Mesendoderm (in vitro differentiated cells): Measurements from ENCODE around the gene SPTB.

ENCODE experiments used
- DNase-seq: peaks from one replicate; pipeline ENCODE4 v3.0.0; 2013
- H2AK5ac ChIP-seq: 2 replicates; pipeline ENCODE4 v1.6.1; 2013; ENCODE audit warnings: low read length, inconsistent platforms
- H2BK120ac ChIP-seq: 2 replicates; pipeline ENCODE4 v1.6.1; 2013; ENCODE audit warnings: low read depth, mild to moderate bottlenecking, low read length, moderate library complexity, mixed read lengths
- H2BK15ac ChIP-seq: replicated peaks from 2 replicates; pipeline ENCODE4 v1.6.1; 2013; ENCODE audit warnings: low read depth, mild to moderate bottlenecking, moderate library complexity
- H2BK5ac ChIP-seq: 2 replicates; pipeline ENCODE4 v1.6.1; 2013; ENCODE audit warnings: low read length, inconsistent platforms
- H3K18ac ChIP-seq: 2 replicates; pipeline ENCODE4 v1.6.1; 2013; ENCODE audit warnings: mild to moderate bottlenecking, low read length, mixed read lengths
- H3K23ac ChIP-seq: one replicate; pipeline ENCODE4 v1.6.1; 2013; ENCODE audit warnings: low read length
- H3K27ac ChIP-seq: 2 replicates; pipeline ENCODE4 v1.5.1; 2013; ENCODE audit warnings: low read depth, mild to moderate bottlenecking, inconsistent platforms, low read length, moderate library complexity
- H3K27me3 ChIP-seq: 2 replicates; pipeline ENCODE4 v1.6.1; 2013; ENCODE audit warnings: low read length, control low read depth, mild to moderate bottlenecking, inconsistent platforms; ENCODE audit not compliant: insufficient read depth, poor library complexity
- H3K36me3 ChIP-seq: 2 replicates; pipeline ENCODE4 v1.6.1; 2013; ENCODE audit warnings: low read length, inconsistent platforms; ENCODE audit not compliant: control insufficient read depth, insufficient read depth
- H3K4ac ChIP-seq: one replicate; pipeline ENCODE4 v1.6.1; 2013; ENCODE audit warnings: low read depth, mild to moderate bottlenecking, low read length, moderate library complexity
- H3K4me1 ChIP-seq: 2 replicates; pipeline ENCODE4 v1.6.1; 2013; ENCODE audit warnings: low read depth, low read length, inconsistent platforms; ENCODE audit not compliant: control insufficient read depth
- H3K4me2 ChIP-seq: 2 replicates; pipeline ENCODE4 v1.6.1; 2013; ENCODE audit warnings: low read length
- H3K4me3 ChIP-seq: 2 replicates; pipeline ENCODE4 v1.5.1; 2013; ENCODE audit warnings: mild to moderate bottlenecking, low read length
- H3K56ac ChIP-seq: one replicate; pipeline ENCODE4 v1.6.1; 2013; ENCODE audit warnings: low read length
- H3K79me1 ChIP-seq: 2 replicates; pipeline ENCODE4 v1.6.1; 2013; ENCODE audit warnings: low read length, inconsistent platforms
- H3K79me2 ChIP-seq: 2 replicates; pipeline ENCODE4 v1.6.1; 2013; ENCODE audit warnings: mild to moderate bottlenecking, low read length; ENCODE audit not compliant: control insufficient read depth, insufficient read depth
- H3K9ac ChIP-seq: 2 replicates; pipeline ENCODE4 v1.6.1; 2013; ENCODE audit warnings: low read length, inconsistent platforms
- H4K5ac ChIP-seq: one replicate; pipeline ENCODE4 v1.6.1; 2013; ENCODE audit warnings: low read length
- H4K8ac ChIP-seq: one replicate; pipeline ENCODE4 v1.6.1; 2013; ENCODE audit warnings: low read depth, mild to moderate bottlenecking, control low read depth, low read length, moderate library complexity
- WGBS: extraction: QIAGEN DNeasy Blood & Tissue Kit; methylation state at CpG from one replicate; pipeline ENCODE4 v1.1.7; 2013; ENCODE audit warnings: low lambda C conversion rate, missing lambda C conversion rate; ENCODE audit not compliant: insufficient coverage; ENCODE audit errors: extremely low coverage; 5-methylcytosine and 5-hydroxymethylcytosine counted together

The SPTB gene

DNA sequence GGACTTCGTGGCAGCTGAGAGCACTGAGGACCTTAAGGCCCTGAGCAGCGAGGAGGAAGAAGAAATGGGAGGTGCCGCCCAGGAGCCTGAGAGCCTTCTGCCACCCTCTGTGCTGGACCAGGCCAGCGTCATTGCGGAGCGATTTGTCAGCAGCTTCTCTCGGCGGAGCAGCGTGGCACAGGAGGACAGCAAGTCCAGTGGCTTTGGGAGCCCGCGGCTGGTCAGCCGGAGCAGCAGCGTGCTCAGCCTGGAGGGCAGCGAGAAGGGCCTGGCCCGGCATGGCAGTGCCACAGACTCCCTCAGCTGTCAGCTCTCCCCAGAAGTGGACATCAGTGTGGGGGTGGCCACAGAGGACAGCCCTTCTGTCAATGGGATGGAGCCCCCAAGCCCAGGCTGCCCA lies 138.5 kb downstream of the SPTB start:
- peaks cover 17% of the 10 kb centered on the region for H3K36me3 ChIP-seq
- no peaks in the 10 kb centered on the region for H3K27me3 ChIP-seq
- H3K4me3 ChIP-seq: no peak overlapping the region
- no peak overlapping the region for H3K56ac ChIP-seq
- H2AK5ac ChIP-seq: no peak overlapping the region
- H4K8ac ChIP-seq: no peak overlapping the region
- no peak overlapping the region for H3K23ac ChIP-seq
- no peak overlapping the region for H3K4me2 ChIP-seq
- DNase-seq: no peak
- no peaks in the 10 kb centered on the region for H3K79me2 ChIP-seq
- H2BK15ac ChIP-seq: no peak overlapping the region
- H3K79me1 ChIP-seq: no peaks in the 10 kb centered on the region
- H3K9ac ChIP-seq: no peak overlapping the region
- H2BK5ac ChIP-seq: no peak overlapping the region
- no peak overlapping the region for H2BK120ac ChIP-seq
- no peak overlapping the region for H3K4ac ChIP-seq
- H3K4me1 ChIP-seq: no peaks in the 10 kb centered on the region
- H4K5ac ChIP-seq: no peak overlapping the region
- no CpG with 5 or more reads among the region's 15 CpGs for WGBS
- H3K18ac ChIP-seq: no peak overlapping the region
- no peak overlapping the region for H3K27ac ChIP-seq

GRCh38 chr14:64738281-64738804 lies 141.4 kb downstream of the SPTB start:
- Histone ChIP-seq H2AK5ac (no peak overlapping the region), H3K56ac (no peak overlapping the region), H3K4ac (no peak overlapping the region), H3K27me3 (no peaks in the 10 kb centered on the region), H4K5ac (no peak overlapping the region), H2BK15ac (no peak overlapping the region), H4K8ac (no peak overlapping the region), H3K4me2 (no peak overlapping the region), H3K79me1 (no peaks in the 10 kb centered on the region), H3K4me1 (no peaks in the 10 kb centered on the region), H3K18ac (no peak overlapping the region), H3K79me2 (no peaks in the 10 kb centered on the region), H3K36me3 (peaks cover 15% of the 10 kb centered on the region), H2BK5ac (no peak overlapping the region), H3K4me3 (no peak overlapping the region), H3K27ac (no peak overlapping the region), H3K9ac (no peak overlapping the region), H2BK120ac (no peak overlapping the region), H3K23ac (no peak overlapping the region)
- WGBS: no CpG with 5 or more reads among the region's 9 CpGs
- no peak for DNase-seq

DNA sequence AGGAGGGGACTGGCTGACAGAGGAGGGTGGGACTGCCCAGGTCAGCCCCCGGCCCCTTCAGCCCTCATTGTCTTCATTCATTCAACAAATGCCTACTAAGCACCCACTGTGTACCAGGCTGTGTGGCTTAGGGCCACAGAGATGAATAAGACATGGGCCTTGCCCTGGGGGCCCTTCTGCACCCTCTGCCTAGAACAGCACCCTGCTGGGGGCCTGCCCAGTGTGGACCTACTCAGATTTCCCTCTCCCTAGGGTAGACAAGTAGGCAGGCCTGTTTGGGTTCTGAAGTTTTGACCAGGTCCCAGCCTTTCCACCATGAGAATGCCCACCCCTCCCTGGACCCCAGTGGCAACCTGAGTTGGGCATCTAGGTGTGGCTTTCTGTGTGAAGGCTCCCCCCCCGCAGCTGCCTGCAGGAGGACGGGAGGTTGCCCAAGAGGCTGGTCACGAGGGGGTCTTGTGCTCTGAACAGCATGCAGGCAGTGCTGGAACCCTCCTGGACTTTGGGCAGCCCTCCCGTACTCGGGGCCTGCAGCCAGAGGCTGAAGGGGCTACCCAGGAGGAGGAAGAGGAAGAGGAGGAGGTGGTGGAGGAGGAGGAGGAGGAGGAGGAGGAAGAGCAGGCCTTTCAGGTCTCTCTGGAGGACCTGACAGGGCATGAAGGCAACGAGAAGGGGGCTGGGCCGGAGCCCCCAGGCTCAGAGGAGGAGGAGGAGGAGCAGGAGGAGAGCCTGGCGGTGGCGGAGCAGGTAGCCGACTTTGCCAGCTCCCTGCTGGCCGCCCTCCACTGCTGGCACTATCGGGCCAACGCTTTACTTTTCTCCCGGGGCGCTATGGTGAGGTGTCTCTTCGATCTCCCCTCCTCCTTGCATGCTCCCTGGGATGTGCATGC lies 142.1 kb downstream of the SPTB start:
- Histone ChIP-seq H3K56ac (no peak overlapping the region), H3K4ac (no peak overlapping the region), H3K27ac (no peak overlapping the region), H2AK5ac (no peak overlapping the region), H3K4me3 (no peak overlapping the region), H3K18ac (no peak overlapping the region), H3K36me3 (peaks cover 17% of the 10 kb centered on the region), H2BK120ac (no peak overlapping the region), H3K79me1 (no peaks in the 10 kb centered on the region), H3K23ac (no peak overlapping the region), H4K8ac (no peak overlapping the region), H3K4me2 (no peak overlapping the region), H3K27me3 (no peaks in the 10 kb centered on the region), H3K4me1 (no peaks in the 10 kb centered on the region), H4K5ac (no peak overlapping the region), H3K9ac (no peak overlapping the region), H2BK5ac (no peak overlapping the region), H3K79me2 (no peaks in the 10 kb centered on the region), H2BK15ac (no peak overlapping the region)
- no CpG with 5 or more reads among the region's 17 CpGs for WGBS
- DNase-seq: no peak

GRCh38 chr14:64736271-64737169 lies 143.2 kb downstream of the SPTB start:
- no peak overlapping the region for H3K56ac ChIP-seq
- no peak overlapping the region for H3K9ac ChIP-seq
- peaks cover 15% of the 10 kb centered on the region for H3K36me3 ChIP-seq
- no peak overlapping the region for H3K4ac ChIP-seq
- WGBS: no CpG with 5 or more reads among the region's 28 CpGs
- no peak overlapping the region for H3K27ac ChIP-seq
- no peak overlapping the region for H2BK5ac ChIP-seq
- H3K4me1 ChIP-seq: no peaks in the 10 kb centered on the region
- H3K79me1 ChIP-seq: no peaks in the 10 kb centered on the region
- H3K4me2 ChIP-seq: no peak overlapping the region
- H3K23ac ChIP-seq: no peak overlapping the region
- no peaks in the 10 kb centered on the region for H3K27me3 ChIP-seq
- no peaks in the 10 kb centered on the region for H3K79me2 ChIP-seq
- H2BK120ac ChIP-seq: no peak overlapping the region
- H3K18ac ChIP-seq: no peak overlapping the region
- no peak overlapping the region for H2AK5ac ChIP-seq
- no peak overlapping the region for H2BK15ac ChIP-seq
- peak; percentile 49 for DNase-seq
- no peak overlapping the region for H4K5ac ChIP-seq
- H4K8ac ChIP-seq: no peak overlapping the region
- no peak overlapping the region for H3K4me3 ChIP-seq

DNA sequence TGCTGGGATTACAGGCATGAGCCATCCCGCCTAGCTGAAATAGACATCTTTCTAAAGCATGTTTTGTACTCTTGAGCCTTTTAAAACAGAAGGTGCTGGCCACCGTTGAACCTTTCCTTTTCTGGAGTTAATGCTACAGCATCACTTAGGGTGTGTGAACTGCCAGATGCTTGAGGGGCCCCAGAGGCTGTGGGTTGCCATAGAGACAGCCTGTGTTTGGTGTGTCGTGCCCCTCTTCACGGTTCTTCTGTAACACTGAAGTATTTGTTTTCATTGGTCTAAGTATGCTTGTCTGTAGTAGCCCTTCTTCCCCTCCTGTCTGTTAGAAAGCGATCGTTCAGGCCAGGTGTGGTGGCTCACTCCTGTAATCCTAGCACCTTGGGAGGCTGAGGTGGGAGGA lies 144.7 kb downstream of the SPTB start:
- no peaks in the 10 kb centered on the region for H3K4me1 ChIP-seq
- no peaks in the 10 kb centered on the region for H3K79me2 ChIP-seq
- no peak overlapping the region for H3K27ac ChIP-seq
- H3K27me3 ChIP-seq: no peaks in the 10 kb centered on the region
- peaks cover 7% of the 10 kb centered on the region for H3K36me3 ChIP-seq
- no peak overlapping the region for H2BK5ac ChIP-seq
- no peak overlapping the region for H3K9ac ChIP-seq
- no peak overlapping the region for H3K4ac ChIP-seq
- no peak overlapping the region for H4K5ac ChIP-seq
- no peak overlapping the region for H2AK5ac ChIP-seq
- WGBS: no CpG with 5 or more reads among the region's 6 CpGs
- no peak overlapping the region for H3K18ac ChIP-seq
- H4K8ac ChIP-seq: no peak overlapping the region
- H3K79me1 ChIP-seq: no peaks in the 10 kb centered on the region
- H2BK15ac ChIP-seq: no peak overlapping the region
- no peak overlapping the region for H2BK120ac ChIP-seq
- DNase-seq: no peak
- H3K4me3 ChIP-seq: no peak overlapping the region
- H3K23ac ChIP-seq: no peak overlapping the region
- H3K4me2 ChIP-seq: no peak overlapping the region
- no peak overlapping the region for H3K56ac ChIP-seq
